Measurements from ENCODE around the gene PRAMEF8.
"Not testable (repeated sequence)": the region's sequence is repeated elsewhere in the genome, so short reads cannot be mapped to it uniquely, and the experiment has no call there.

PRAMEF8 gene

DNA sequence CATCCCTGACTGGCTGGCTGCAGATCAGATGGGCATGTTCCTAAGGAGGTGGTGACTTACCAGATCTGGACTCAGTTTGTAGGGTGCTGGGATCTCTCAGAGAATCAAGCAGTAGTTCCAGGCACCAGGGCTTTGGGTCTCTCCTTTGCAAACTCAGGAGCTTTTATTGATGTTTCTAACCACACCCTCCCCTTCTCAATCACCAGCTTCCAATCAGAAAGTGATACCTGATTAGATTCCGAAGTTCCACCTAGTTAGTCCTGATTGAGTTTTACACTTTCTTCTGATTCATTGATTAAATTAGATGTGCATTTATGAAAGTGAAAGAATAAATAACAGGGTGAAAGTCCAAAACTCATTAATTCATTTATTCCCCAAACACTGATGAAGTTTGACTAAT is at the start of gene PRAMEF8:
TSS of gene PRAMEF8 (minus strand) at position 101 of the 400 bp plus-strand sequence. CDS start 1,046 bp downstream, outside the sequence.
- not testable (repeated sequence) for DNase-seq

DNA sequence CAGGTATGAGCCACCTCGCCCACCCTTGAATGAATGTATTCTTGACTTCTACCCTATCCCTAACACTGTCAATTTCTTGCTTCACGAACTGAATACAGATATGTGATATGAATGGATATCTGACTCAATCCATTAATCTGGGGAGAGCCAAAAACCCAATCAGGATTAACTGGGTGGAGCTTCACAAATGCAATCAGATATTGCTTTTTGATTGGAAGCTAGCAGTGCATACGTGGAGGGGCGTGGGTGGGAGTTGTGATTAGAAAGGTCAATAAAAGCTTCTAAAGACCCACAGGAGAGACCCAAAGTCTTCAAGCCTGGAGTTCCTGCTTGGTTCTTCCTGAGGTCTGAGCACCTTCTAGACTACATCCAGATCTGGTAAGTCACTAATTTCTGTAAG is 30.3 kb upstream of the PRAMEF8 start, which contains the start of gene PRAMEF15:
TSS of gene PRAMEF15 (plus strand) at position 301 of the 400 bp plus-strand sequence. CDS start 2,827 bp downstream, outside the sequence.
- DNase-seq = not testable (repeated sequence)

DNA sequence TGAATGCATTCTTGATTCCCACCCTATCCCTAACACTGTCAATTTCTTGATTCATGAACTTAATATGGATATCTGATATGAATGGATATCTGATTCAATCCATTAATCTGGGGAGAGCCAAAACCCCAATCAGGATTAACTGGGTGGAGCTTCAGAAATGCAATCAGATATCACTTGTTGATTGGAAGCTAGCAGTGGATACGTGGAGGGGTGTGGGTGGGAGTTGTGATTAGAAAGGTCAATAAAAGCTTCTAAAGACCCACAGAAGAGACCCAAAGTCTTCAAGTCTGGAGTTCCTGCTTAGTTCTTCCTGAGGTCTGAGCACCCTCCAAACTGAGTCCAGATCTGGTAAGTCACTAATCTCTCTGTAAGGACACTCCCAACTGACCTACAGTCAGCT is 18.3 kb upstream of the PRAMEF8 start, which contains the start of gene PRAMEF33:
TSS of gene PRAMEF33 (plus strand) at position 301 of the 400 bp plus-strand sequence. CDS start 2,416 bp downstream, outside the sequence.
- DNase-seq = not testable (repeated sequence)

DNA sequence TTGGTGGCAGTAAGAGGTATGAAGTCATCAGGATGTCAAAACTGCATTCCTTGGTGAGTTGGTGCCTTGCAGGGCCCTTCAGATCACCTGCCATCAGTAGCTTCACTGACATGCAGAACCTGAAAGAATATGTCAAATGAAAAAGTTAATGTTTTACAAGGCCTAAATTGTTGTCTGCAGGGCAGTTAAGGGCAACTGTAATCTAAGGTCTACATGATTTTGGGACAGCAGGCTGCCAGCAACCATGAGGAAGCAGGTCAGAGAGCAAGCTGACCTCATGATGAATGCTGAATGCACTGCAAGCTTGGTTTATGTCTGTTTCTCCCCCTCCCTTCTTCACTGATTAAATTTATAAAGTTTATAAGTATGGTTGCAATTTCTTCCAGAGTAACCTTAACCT is 17.3 kb upstream of the PRAMEF8 start:
- not testable (repeated sequence) for DNase-seq

- not testable (repeated sequence) for DNase-seq
These were observed 13.8 kb upstream of the PRAMEF8 start for GRCh38 chr1:13298699-13299098.

- DNase-seq = not testable (repeated sequence)
These were observed 12.4 kb upstream of the PRAMEF8 start for GRCh38 chr1:13297216-13297931.

- DNase-seq = not testable (repeated sequence)
These were observed 4.1 kb upstream of the PRAMEF8 start for GRCh38 chr1:13289030-13289429.

- not testable (repeated sequence) for DNase-seq
These were observed 5.3 kb downstream of the PRAMEF8 start for GRCh38 chr1:13279617-13280016.

DNA sequence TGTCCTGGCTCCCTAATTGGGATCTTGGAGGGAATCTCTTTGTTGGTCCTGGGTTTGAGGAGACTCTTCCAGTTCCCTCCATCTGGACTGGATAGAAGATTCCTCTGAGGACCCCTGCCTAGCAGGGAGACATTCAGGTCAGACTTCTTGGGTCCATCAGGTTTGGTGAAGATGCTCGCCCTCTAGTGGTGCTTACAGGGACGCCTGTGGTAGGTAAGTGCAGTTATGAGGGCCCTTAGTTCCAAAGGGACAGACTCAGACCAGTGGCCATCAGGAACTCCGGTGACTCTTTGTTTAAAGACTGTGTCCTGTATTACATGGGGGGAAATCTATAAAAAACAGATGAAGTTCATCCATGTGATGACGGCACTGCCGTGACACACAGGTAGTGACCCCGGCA is 7.9 kb downstream of the PRAMEF8 start:
- not testable (repeated sequence) for DNase-seq

GRCh38 chr1:13265124-13265523 is 19.8 kb downstream of the PRAMEF8 start:
- DNase-seq = not testable (repeated sequence)

- not testable (repeated sequence) for DNase-seq
These were observed 31.0 kb downstream of the PRAMEF8 start, which contains the start of gene PRAMEF5 for GRCh38 chr1:13253898-13254297. Gene PRAMEF5, plus strand, starts transcription at chr1:13254198. Its CDS starts 5,071 bp downstream, at chr1:13259269.

- DNase-seq = not testable (repeated sequence)
These were observed 37.8 kb downstream of the PRAMEF8 start for GRCh38 chr1:13247122-13247521.

GRCh38 chr1:13246554-13246871 is 38.4 kb downstream of the PRAMEF8 start:
- DNase-seq = not testable (repeated sequence)

DNA sequence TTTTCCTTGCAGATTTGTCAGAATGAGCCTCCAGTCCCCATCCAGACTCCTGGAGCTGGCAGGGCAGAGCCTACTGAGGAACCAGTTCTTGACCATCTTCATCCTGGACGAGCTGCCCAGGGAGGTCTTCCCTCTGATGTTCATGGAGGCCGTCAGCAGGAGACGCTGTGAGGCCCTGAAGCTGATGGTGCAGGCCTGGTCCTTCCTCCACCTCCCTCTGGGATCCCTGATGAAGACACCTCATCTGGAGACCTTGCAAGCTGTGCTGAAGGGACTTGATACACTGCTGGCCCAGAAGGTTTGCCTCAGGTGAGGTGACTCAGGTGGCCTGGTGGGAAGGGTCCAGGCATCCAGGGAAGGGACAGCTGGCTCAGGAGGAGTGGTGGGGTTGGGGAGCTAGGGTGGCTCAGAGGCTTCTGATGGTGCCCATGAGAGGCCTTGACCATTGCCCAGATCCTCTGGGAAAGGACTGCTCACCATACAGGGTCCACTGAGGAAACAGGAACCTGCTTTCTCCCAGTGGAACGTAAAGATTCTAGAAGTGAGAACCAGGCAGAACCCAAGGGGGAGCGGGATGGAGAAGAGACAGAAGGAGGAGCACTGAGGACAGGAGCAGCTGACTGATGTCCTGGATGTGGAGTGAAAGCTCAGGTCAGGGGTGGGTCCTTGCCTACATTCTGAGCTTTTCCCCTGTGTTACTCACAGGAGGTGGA is 38.9 kb downstream of the PRAMEF8 start:
- not testable (repeated sequence) for DNase-seq

DNA sequence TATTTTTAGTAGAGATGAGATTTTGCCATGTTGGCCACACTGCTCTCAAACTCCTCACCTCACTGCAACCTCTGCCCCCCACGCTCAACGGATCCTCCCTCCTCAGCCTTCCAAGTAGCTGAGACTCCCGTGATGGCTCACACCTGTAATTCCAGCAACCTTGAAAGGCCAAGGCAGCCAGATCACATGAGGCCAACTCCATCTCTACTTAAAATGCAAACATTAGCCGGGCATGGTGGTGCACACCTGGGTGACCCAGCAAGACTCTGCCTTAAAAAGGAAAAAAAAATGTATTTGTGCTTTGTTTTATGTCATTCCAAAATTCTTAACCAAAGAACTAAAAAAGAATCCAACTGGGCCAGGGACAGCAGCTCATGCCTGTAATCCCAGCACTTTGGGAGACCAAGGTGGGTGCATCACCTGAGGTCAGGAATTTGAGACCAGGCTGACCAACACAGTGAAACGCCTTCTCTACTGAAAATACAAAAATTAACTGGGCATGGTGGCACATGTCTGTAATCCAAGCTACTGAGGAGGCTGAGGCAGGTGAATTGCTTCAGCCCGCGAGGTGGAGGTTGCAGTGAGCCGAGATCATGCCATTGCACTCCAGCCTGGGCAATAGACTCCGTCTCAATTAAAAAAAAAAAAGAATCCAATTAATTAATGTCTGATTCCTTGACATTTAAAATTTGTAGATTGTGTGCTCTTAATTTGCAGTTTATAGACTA is 41.2 kb downstream of the PRAMEF8 start:
- DNase-seq = not testable (repeated sequence)

DNA sequence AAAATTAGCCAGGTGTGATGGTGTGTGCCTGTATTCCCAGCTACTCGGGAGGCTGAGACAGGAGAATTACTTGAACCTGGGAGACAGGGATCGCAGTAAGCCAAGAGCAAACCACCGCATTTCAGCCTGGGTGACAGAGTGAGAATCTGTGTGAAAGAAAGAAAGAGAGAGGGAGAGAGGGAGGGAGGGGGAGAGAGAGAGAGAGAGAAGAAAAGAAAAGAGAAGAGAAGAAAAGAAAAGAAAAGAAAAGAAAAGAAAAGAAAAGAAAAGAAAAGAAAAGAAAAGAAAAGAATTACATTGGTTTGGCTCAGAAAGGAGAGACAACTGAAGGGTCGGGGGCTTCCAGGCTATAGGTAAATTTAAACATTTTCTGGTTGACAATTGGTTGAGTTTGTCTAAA is 45.3 kb downstream of the PRAMEF8 start:
- DNase-seq = not testable (repeated sequence)

GRCh38 chr1:13237572-13237971 is 47.4 kb downstream of the PRAMEF8 start:
- DNase-seq = not testable (repeated sequence)

- not testable (repeated sequence) for DNase-seq
These were observed 50.9 kb downstream of the PRAMEF8 start for GRCh38 chr1:13234057-13234456.

- DNase-seq = not testable (repeated sequence)
These were observed 52.9 kb downstream of the PRAMEF8 start for GRCh38 chr1:13232056-13232455.
